WTC11 (cell line): ENCODE results near the gene HMX1. TPM values are rescaled to one million over a fixed set of nuclear protein-coding genes. Genes with fewer than 3 reads are reported as not detected.

Source experiments
- ATAC-seq: fragments of 200-7000 bp; cut with Tn5 transposase; 2 replicates; pipeline ENCODE4 v1.10.0; 2021; ENCODE audit warnings: mild to moderate bottlenecking, moderate library complexity
- CTCF ChIA-PET: fragments of 300-600 bp; sonication (Branson Sonifier 250); formaldehyde crosslinking; loops from one replicate; lab custom pipeline; 2021; ENCODE audit warnings: antibody characterized with exemption; lab: Charles Lee
- POLR2A ChIA-PET: fragments of 350-600 bp; sonication (Branson Sonifier 250); formaldehyde crosslinking; loops from one replicate; lab custom pipeline; 2021; ENCODE audit warnings: antibody characterized with exemption; lab: Charles Lee
- DNase-seq: peaks from one replicate; pipeline ENCODE4 v3.0.0; 2021; ENCODE audit warnings: low spot score
- H3K27ac Mint-ChIP-seq: 2 replicates; pipeline ENCODE4 v1.8.0; 2021; ENCODE audit warnings: mixed read lengths
- H3K27me3 Mint-ChIP-seq: 2 replicates; pipeline ENCODE4 v1.8.0; 2021; ENCODE audit warnings: low read depth, mild to moderate bottlenecking, moderate library complexity, mixed read lengths
- H3K36me3 Mint-ChIP-seq: 2 replicates; pipeline ENCODE4 v1.8.0; 2021; ENCODE audit warnings: mixed read lengths
- H3K4me1 Mint-ChIP-seq: 2 replicates; pipeline ENCODE4 v1.8.0; 2022; ENCODE audit warnings: mixed read lengths
- H3K4me3 Mint-ChIP-seq: 2 replicates; pipeline ENCODE4 v1.8.0; 2021; ENCODE audit warnings: mild to moderate bottlenecking, moderate library complexity, mixed read lengths
- H3K9me3 Mint-ChIP-seq: 2 replicates; pipeline ENCODE4 v1.8.0; 2021; ENCODE audit warnings: mixed read lengths
- ATF1 ChIP-seq: sonication (generic); formaldehyde crosslinking; IDR thresholded peaks from 2 replicates; pipeline ENCODE4 v1.8.1; 2023; ENCODE audit warnings: mild to moderate bottlenecking, moderate library complexity, missing genetic modification reagents
- ATF2 ChIP-seq: sonication (generic); formaldehyde crosslinking; IDR thresholded peaks from 2 replicates; pipeline ENCODE4 v1.8.1; 2022; ENCODE audit warnings: low read depth, missing genetic modification reagents, borderline replicate concordance
- CBFB ChIP-seq: sonication (generic); formaldehyde crosslinking; IDR thresholded peaks from 2 replicates; pipeline ENCODE4 v1.8.1; 2022; ENCODE audit warnings: mild to moderate bottlenecking, low read depth, missing genetic modification reagents
- E2F4 ChIP-seq: sonication (generic); formaldehyde crosslinking; IDR thresholded peaks from 2 replicates; pipeline ENCODE4 v1.8.1; 2022; ENCODE audit warnings: low read depth, mild to moderate bottlenecking, moderate library complexity, missing genetic modification reagents, borderline replicate concordance
- FOXK1 ChIP-seq: sonication (generic); formaldehyde crosslinking; IDR thresholded peaks from 2 replicates; pipeline ENCODE4 v1.8.0; 2022; ENCODE audit warnings: mild to moderate bottlenecking, moderate library complexity, missing genetic modification reagents
- JUN ChIP-seq: sonication (generic); formaldehyde crosslinking; IDR thresholded peaks from 2 replicates; pipeline ENCODE4 v1.8.0; 2023; ENCODE audit warnings: mild to moderate bottlenecking, missing genetic modification reagents
- MYBL2 ChIP-seq: sonication (generic); formaldehyde crosslinking; IDR thresholded peaks from 2 replicates; pipeline ENCODE4 v1.8.1; 2023; ENCODE audit warnings: mild to moderate bottlenecking, moderate library complexity, missing genetic modification reagents
- NR2C2 ChIP-seq: sonication (generic); formaldehyde crosslinking; IDR thresholded peaks from 2 replicates; pipeline ENCODE4 v1.8.0; 2022; ENCODE audit warnings: mild to moderate bottlenecking, missing genetic modification reagents
- STAT6 ChIP-seq: sonication (generic); formaldehyde crosslinking; conservative IDR thresholded peaks from 2 replicates; pipeline ENCODE4 v1.8.1; 2023; ENCODE audit warnings: mild to moderate bottlenecking, low read depth, missing genetic modification reagents, moderate library complexity
- TEAD1 ChIP-seq: sonication (generic); formaldehyde crosslinking; IDR thresholded peaks from 2 replicates; pipeline ENCODE4 v1.8.0; 2022; ENCODE audit warnings: mild to moderate bottlenecking, missing genetic modification reagents
- USF1 ChIP-seq: sonication (generic); formaldehyde crosslinking; IDR thresholded peaks from 2 replicates; pipeline ENCODE4 v1.8.0; 2022; ENCODE audit warnings: mild to moderate bottlenecking, missing genetic modification reagents
- ZNF512 ChIP-seq: sonication (generic); formaldehyde crosslinking; IDR thresholded peaks from 2 replicates; pipeline ENCODE4 v1.8.1; 2022; ENCODE audit warnings: missing genetic modification reagents, borderline replicate concordance
- ZNF532 ChIP-seq: fragments of 250-450 bp; sonication (Bioruptor Pico); IDR thresholded peaks from 2 replicates; pipeline ENCODE4 v1.9.0; 2021; ENCODE audit warnings: mild to moderate bottlenecking, borderline replicate concordance
- total RNA-seq: library from RNA; stranded (reverse); gene quantifications from 3 replicates; pipeline ENCODE4 v1.2.3, GENCODE V29; 2021

HMX1 gene
- total RNA-seq, 1 experiment from 2014 or later, result 10.0 TPM

GRCh38 chr4:8895295-8895694, 23.7 kb upstream of the HMX1 start (continued):
- TF ChIP-seq FOXK1 (no peak), ATF1 (CRISPR knock-in tag) (no peak), TEAD1 (no peak)

- ChIA-PET CTCF (interaction anchor here (0.6 to 1.9 kb wide), 2 partner anchors 7 to 39 kb away, joined by 3 to 5 read pairs; no protein-coding TSS in a partner anchor), POLR2A (no interaction called here)
- ATAC-seq (no peak), DNase-seq (no peak)
- H3K9me3 Mint-ChIP-seq, result no peaks in the 10 kb centered on the region
- no peaks in the 10 kb centered on the region for H3K36me3 Mint-ChIP-seq
- H3K4me3 Mint-ChIP-seq, result peak overlapping the region; percentile 56
- no peak overlapping the region for H3K27ac Mint-ChIP-seq
- 0 out of 2 replicates have a peak, but pooled peaks have one; percentile 1 for TF ChIP-seq E2F4 (CRISPR knock-in tag)
- TF ChIP-seq NR2C2 (CRISPR knock-in tag), result no peak
- H3K27me3 Mint-ChIP-seq, result peaks cover 95% of the 10 kb centered on the region
- peaks cover 32% of the 10 kb centered on the region for H3K4me1 Mint-ChIP-seq
These were observed 22.8 kb upstream of the HMX1 start for GRCh38 chr4:8894424-8894816.

GRCh38 chr4:8893624-8894423, 22.2 kb upstream of the HMX1 start:
- ATAC-seq (peak; percentile 10), DNase-seq (peak; percentile 52)
- H3K36me3 Mint-ChIP-seq, result no peaks in the 10 kb centered on the region
- no peak overlapping the region for H3K27ac Mint-ChIP-seq
- ChIA-PET CTCF (interaction anchor here (1.9 kb wide), 1 partner anchor 38 kb away, joined by 5 read pairs; no protein-coding TSS in a partner anchor), POLR2A (no interaction called here)
- H3K4me3 Mint-ChIP-seq, result peak overlapping the region; percentile 56
- H3K9me3 Mint-ChIP-seq, result no peaks in the 10 kb centered on the region
- peaks cover 36% of the 10 kb centered on the region for H3K4me1 Mint-ChIP-seq
- peaks cover 100% of the 10 kb centered on the region for H3K27me3 Mint-ChIP-seq
- TF ChIP-seq NR2C2 (CRISPR knock-in tag) (no peak), E2F4 (CRISPR knock-in tag) (0 out of 2 replicates have a peak, but pooled peaks have one; percentile 18), STAT6 (CRISPR knock-in tag) (no peak), CBFB (CRISPR knock-in tag) (no peak), USF1 (CRISPR knock-in tag) (no peak), ATF2 (CRISPR knock-in tag) (no peak), ZNF512 (no peak), MYBL2 (no peak), JUN (CRISPR knock-in tag) (no peak), ZNF532 (no peak), TEAD1 (no peak)
